WI38 (cell line): ENCODE results near the gene USP1.
A peak's percentile ranks its signal among the peaks of the same experiment; 100 is the strongest.

Experiments used
- H3K4me3 ChIP-seq: 2 replicates; pipeline ENCODE4 v1.5.1; 2011; ENCODE audit warnings: low read depth, mild to moderate bottlenecking, control low read depth, low read length
- CTCF ChIP-seq: IDR thresholded peaks from 2 replicates; pipeline ENCODE4 v1.5.1; 2012; ENCODE audit warnings: low read depth, mild to moderate bottlenecking, control low read depth, low read length

Gene USP1

DNA sequence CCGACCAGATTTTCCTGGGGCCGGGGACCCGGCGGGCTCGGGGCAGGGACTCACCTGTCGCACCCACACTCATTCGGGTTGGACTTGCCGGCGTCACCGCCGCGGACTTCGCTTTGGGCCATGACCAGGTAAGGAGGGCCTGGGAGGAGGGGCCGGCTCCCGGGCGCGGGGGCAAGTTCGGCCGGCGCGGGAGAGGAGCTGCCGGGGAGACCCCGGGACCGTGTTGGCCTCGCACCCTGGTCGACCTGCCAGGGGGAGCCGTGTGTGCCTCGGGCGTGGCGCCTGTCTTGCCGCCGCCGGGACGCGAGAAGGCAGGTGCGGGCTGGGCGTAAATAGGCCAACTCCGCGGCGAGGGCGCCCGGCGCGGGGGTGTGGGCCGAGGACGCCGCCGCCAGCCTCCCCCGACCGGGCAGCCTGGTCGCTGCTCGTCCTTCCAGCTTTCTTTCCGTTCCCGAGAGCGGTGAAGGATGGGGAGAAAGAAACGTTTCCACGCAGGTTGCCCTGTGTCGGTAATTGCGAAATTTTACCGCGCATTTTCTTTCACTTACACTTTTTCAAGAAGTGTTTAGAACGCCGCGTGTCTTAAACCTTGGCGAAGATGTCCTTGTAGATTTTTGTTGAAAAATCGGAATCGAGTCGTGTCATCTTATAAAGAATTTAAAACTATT, 558 bp downstream of the USP1 start:
- TF ChIP-seq CTCF: no peak
- peak overlapping the region; percentile 94 for H3K4me3 ChIP-seq

GRCh38 chr1:62438163-62438562, 1.3 kb downstream of the USP1 start:
- peak overlapping the region; percentile 94 for H3K4me3 ChIP-seq
- no peak for TF ChIP-seq CTCF

DNA sequence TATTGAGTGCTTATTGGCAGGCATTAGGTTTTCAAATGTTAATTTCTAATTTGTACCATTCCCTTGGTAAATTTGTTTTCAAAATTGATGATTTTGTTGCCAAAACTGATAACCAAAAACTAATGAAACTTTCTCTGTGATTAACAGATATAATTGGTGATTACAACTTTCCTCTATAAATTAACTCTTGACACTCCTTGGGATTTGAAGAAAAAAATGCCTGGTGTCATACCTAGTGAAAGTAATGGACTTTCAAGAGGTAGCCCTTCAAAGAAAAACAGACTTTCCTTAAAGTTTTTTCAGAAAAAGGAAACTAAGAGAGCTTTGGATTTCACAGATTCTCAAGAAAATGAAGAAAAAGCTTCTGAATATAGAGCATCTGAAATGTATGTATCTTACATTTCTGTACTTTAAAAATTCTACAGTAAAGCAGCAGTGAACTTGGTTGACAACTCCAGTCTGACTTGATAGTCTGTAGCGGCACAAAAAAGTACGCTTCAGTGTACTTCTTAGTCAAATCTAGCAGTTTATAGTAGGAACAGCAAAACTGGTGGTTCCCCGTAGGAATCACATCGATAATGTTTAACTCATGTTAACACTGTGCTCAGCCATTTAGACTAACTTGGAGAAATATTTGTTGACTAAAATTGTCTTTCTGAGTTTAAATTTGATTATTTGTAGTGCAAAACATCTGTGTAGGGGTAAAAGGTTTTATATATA, 3.0 kb downstream of the USP1 start:
- no peak for TF ChIP-seq CTCF
- no peak overlapping the region for H3K4me3 ChIP-seq

DNA sequence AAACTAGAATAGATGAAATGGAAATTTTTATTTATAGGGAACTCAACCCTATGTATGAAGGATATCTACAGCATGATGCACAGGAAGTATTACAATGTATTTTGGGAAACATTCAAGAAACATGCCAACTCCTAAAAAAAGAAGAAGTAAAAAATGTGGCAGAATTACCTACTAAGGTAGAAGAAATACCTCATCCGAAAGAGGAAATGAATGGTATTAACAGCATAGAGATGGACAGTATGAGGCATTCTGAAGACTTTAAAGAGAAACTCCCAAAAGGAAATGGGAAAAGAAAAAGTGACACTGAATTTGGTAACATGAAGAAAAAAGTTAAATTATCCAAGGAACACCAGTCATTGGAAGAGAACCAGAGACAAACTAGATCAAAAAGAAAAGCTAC, 7.9 kb downstream of the USP1 start:
- H3K4me3 ChIP-seq: no peak overlapping the region
- no peak for TF ChIP-seq CTCF

- no peak overlapping the region for H3K4me3 ChIP-seq
- TF ChIP-seq CTCF: no peak
These were observed 11.5 kb downstream of the USP1 start for GRCh38 chr1:62448221-62448933.

DNA sequence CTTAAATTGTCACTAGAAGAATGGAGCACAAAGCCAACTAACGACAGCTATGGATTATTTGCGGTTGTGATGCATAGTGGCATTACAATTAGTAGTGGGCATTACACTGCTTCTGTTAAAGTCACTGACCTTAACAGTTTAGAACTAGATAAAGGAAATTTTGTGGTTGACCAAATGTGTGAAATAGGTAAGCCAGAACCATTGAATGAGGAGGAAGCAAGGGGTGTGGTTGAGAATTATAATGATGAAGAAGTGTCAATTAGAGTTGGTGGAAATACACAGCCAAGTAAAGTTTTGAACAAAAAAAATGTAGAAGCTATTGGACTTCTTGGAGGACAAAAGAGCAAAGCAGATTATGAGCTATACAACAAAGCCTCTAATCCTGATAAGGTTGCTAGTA, 13.5 kb downstream of the USP1 start:
- no peak overlapping the region for H3K4me3 ChIP-seq
- TF ChIP-seq CTCF: no peak

- no peak for TF ChIP-seq CTCF
- H3K4me3 ChIP-seq: no peak overlapping the region
These were observed 16.1 kb downstream of the USP1 start for GRCh38 chr1:62452951-62453350.
